ENCODE data around the gene CDK4. TPM values are rescaled to one million over a fixed set of nuclear protein-coding genes. Genes with fewer than 3 reads are reported as not detected.

CDK4 gene
- total and polyA plus RNA-seq, 10 donors: 34.3 to 77.8 (median 53.3) TPM

DNA sequence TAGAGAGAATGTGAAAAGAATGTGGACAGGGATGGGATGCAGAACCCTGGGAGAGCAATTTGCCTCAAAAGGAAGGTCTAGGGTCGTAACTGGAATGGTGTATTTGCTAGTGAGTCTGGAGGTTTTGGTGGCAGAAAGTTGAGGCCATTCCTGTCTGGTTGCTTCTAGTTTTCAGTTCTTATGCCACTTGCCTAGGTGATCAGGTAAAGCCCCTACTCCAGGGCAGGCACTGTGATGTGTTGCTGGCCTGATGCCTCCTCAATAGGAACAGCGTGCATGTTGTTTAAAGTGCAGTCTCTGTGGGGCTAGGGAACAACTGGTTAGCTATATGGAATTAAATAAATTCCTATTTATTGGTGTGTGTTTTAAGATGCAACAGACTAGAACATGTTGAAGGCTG, 51.8 kb downstream of the CDK4 start:
- intact Hi-C loops (cut with DNase I; ENCODE audit: low total_unique reads): no loop called here
- DNase-seq: no peak
- Histone ChIP-seq H3K9me3 (peaks cover 0 to 20% (median 17%) of the 10 kb centered on the region in 8 donors), H3K4me1 (peaks cover 0 to 27% (median 6%) of the 10 kb centered on the region in 6 donors), H3K27ac (no peak overlapping the region), H3K27me3 (replicated peaks in 1 of 7) (no peaks in the 10 kb centered on the region), H3K36me3 (peaks cover 0 to 99% (median 52%) of the 10 kb centered on the region in 6 donors), H3K4me3 (no peak overlapping the region)
- no peak for TF ChIP-seq POLR2AphosphoS5 (IDR thresholded peaks at IDR 0.05)
- TF ChIP-seq POLR2A (IDR thresholded peaks at IDR 0.05): no peak
- TF ChIP-seq, protein P1, sequence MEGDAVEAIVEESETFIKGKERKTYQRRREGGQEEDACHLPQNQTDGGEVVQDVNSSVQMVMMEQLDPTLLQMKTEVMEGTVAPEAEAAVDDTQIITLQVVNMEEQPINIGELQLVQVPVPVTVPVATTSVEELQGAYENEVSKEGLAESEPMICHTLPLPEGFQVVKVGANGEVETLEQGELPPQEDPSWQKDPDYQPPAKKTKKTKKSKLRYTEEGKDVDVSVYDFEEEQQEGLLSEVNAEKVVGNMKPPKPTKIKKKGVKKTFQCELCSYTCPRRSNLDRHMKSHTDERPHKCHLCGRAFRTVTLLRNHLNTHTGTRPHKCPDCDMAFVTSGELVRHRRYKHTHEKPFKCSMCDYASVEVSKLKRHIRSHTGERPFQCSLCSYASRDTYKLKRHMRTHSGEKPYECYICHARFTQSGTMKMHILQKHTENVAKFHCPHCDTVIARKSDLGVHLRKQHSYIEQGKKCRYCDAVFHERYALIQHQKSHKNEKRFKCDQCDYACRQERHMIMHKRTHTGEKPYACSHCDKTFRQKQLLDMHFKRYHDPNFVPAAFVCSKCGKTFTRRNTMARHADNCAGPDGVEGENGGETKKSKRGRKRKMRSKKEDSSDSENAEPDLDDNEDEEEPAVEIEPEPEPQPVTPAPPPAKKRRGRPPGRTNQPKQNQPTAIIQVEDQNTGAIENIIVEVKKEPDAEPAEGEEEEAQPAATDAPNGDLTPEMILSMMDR (IDR thresholded peaks at IDR 0.05 in 8 of 11, conservative IDR thresholded peaks at IDR 0.05 in 3 of 11): no peak
- WGBS, 5 donors: 94 to 100% (median 96%) methylated on average over 2 of the region's 2 CpGs

DNA sequence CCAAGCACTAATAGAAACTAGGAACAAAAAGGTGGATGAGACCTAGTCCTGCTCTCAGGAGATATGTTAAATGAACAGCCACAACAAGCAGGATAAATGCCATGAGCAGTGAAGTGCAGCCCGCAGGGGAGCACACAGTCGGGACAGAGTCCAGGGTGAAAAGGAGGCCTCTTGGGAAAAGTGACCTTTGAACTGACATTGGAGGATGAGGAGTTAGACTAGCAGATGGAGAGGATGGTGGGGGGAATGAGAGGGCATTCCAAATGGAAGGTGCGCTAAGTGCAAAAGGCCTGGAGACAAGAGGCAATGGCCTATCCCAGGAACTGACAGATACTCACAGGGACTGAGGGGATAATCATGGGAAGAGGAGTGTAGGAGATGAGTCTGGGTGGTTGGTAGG, 53.7 kb downstream of the CDK4 start:
- DNase-seq: no peak
- H3K27ac ChIP-seq: no peak overlapping the region
- peaks cover 0 to 85% (median 41%) of the 10 kb centered on the region in 6 donors for H3K36me3 ChIP-seq
- peaks cover 8 to 41% (median 16%) of the 10 kb centered on the region in 6 donors for H3K4me1 ChIP-seq
- H3K9me3 ChIP-seq: peaks cover 0 to 9% (median 6%) of the 10 kb centered on the region in 8 donors
- intact Hi-C loops (cut with DNase I; ENCODE audit: low total_unique reads): no loop called here
- no peak overlapping the region for H3K4me3 ChIP-seq
- 95 to 98% (median 96%) methylated on average over 3 of the region's 3 CpGs for WGBS, 5 donors
- TF ChIP-seq POLR2AphosphoS5 (IDR thresholded peaks at IDR 0.05) (no peak), POLR2A (IDR thresholded peaks at IDR 0.05) (no peak)
- TF ChIP-seq, protein P1 (IDR thresholded peaks at IDR 0.05 in 8 of 11, conservative IDR thresholded peaks at IDR 0.05 in 3 of 11): no peak
- no peaks in the 10 kb centered on the region for H3K27me3 ChIP-seq (replicated peaks in 1 of 7)

Small RNA genes lying within 50 kb of the gene (microRNA-seq; reads per million reads assigned to microRNA genes)
- 0 reads per million in 3 donors for gene MIR6759

Other genes with a start within 250 kb of the CDK4 start
- gene DDIT3, start 231.8 kb downstream of the CDK4 start, total RNA-seq: 10 to 100 TPM; 18.0 to 27.7 (median 21.6) TPM
- 10 to 100 TPM; 39.8 to 43.9 (median 43.4) TPM for gene DDIT3, start 231.8 kb downstream of the CDK4 start, polyA plus RNA-seq
- gene MBD6, start 229.5 kb downstream of the CDK4 start, total RNA-seq: 100 to 1,000 TPM in 4 of 7 donors, 10 to 100 TPM in 3; 52.9 to 171 (median 110) TPM
- 10 to 100 TPM; 14.8 to 65.0 (median 61.2) TPM for gene MBD6, start 229.5 kb downstream of the CDK4 start, polyA plus RNA-seq
- 100 to 1,000 TPM in 4 of 7 donors, 10 to 100 TPM in 3; 68.5 to 152 (median 101) TPM for gene DCTN2, start 205.1 kb downstream of the CDK4 start, total RNA-seq
- gene DCTN2, start 205.1 kb downstream of the CDK4 start, polyA plus RNA-seq: 10 to 100 TPM; 53.3 to 67.3 (median 66.8) TPM
- under 1 TPM in 6 of 7 donors, not detected in 1; 0.09 to 0.76 (median 0.32) TPM for gene KIF5A, start 202.3 kb downstream of the CDK4 start, total RNA-seq
- under 1 TPM; 0.07 to 0.13 (median 0.08) TPM for gene KIF5A, start 202.3 kb downstream of the CDK4 start, polyA plus RNA-seq
- 10 to 100 TPM; 15.0 to 20.9 (median 18.8) TPM for gene PIP4K2C, start 161.1 kb downstream of the CDK4 start, total RNA-seq
- 1 to 10 TPM; 5.7 to 7.5 (median 6.3) TPM for gene PIP4K2C, start 161.1 kb downstream of the CDK4 start, polyA plus RNA-seq
- gene DTX3, start 147.5 kb downstream of the CDK4 start, total RNA-seq: 10 to 100 TPM; 15.3 to 30.7 (median 21.0) TPM
- 10 to 100 TPM; 13.7 to 24.3 (median 22.2) TPM for gene DTX3, start 147.5 kb downstream of the CDK4 start, polyA plus RNA-seq
- 10 to 100 TPM in 6 of 7 donors, 1 to 10 TPM in 1; 9.3 to 19.5 (median 14.8) TPM for gene ARHGEF25, start 140.9 kb downstream of the CDK4 start, total RNA-seq
- gene ARHGEF25, start 140.9 kb downstream of the CDK4 start, polyA plus RNA-seq: 10 to 100 TPM; 13.7 to 26.6 (median 22.5) TPM
- gene B4GALNT1, start 119.1 kb downstream of the CDK4 start, total RNA-seq: 1 to 10 TPM in 3 of 7 donors, under 1 TPM in 4; 0.39 to 2.2 (median 0.79) TPM
- gene B4GALNT1, start 119.1 kb downstream of the CDK4 start, polyA plus RNA-seq: 1 to 10 TPM in 1 of 3 donors, under 1 TPM in 2; 0.83 to 1.5 (median 0.93) TPM
- 100 to 1,000 TPM; 227 to 323 (median 256) TPM for gene OS9, start 58.2 kb downstream of the CDK4 start, total RNA-seq
- gene OS9, start 58.2 kb downstream of the CDK4 start, polyA plus RNA-seq: 100 to 1,000 TPM in 2 of 3 donors, 10 to 100 TPM in 1; 94.9 to 161 (median 130) TPM
- 10 to 100 TPM; 13.4 to 21.8 (median 19.5) TPM for gene AGAP2, start 13.6 kb downstream of the CDK4 start, total RNA-seq
- gene AGAP2, start 13.6 kb downstream of the CDK4 start, polyA plus RNA-seq: 1 to 10 TPM; 5.5 to 9.9 (median 6.6) TPM
- gene TSPAN31, start 7.3 kb downstream of the CDK4 start, total RNA-seq: 10 to 100 TPM; 27.1 to 93.1 (median 33.4) TPM
- 10 to 100 TPM; 16.9 to 25.9 (median 25.3) TPM for gene TSPAN31, start 7.3 kb downstream of the CDK4 start, polyA plus RNA-seq
- gene MARCHF9, start 2.8 kb upstream of the CDK4 start, total RNA-seq: 10 to 100 TPM; 17.2 to 36.8 (median 23.0) TPM
- 10 to 100 TPM; 29.0 to 49.0 (median 33.0) TPM for gene MARCHF9, start 2.8 kb upstream of the CDK4 start, polyA plus RNA-seq
- 1 to 10 TPM in 2 of 7 donors, under 1 TPM in 5; 0.23 to 1.5 (median 0.47) TPM for gene CYP27B1, start 14.8 kb upstream of the CDK4 start, total RNA-seq
- gene CYP27B1, start 14.8 kb upstream of the CDK4 start, polyA plus RNA-seq: under 1 TPM; 0.20 to 0.48 (median 0.30) TPM
- 10 to 100 TPM in 3 of 7 donors, 1 to 10 TPM in 4; 4.9 to 22.0 (median 9.9) TPM for gene METTL1, start 19.8 kb upstream of the CDK4 start, total RNA-seq
- 10 to 100 TPM; 15.8 to 20.7 (median 16.3) TPM for gene METTL1, start 19.8 kb upstream of the CDK4 start, polyA plus RNA-seq
- 1 to 10 TPM; 3.0 to 9.5 (median 6.0) TPM for gene EEF1AKMT3, start 20.3 kb upstream of the CDK4 start, total RNA-seq
- gene EEF1AKMT3, start 20.3 kb upstream of the CDK4 start, polyA plus RNA-seq: 1 to 10 TPM; 1.2 to 1.6 (median 1.4) TPM
- 10 to 100 TPM; 13.2 to 29.8 (median 16.3) TPM for gene TSFM, start 30.5 kb upstream of the CDK4 start, total RNA-seq
- 10 to 100 TPM; 20.7 to 38.2 (median 32.5) TPM for gene TSFM, start 30.5 kb upstream of the CDK4 start, polyA plus RNA-seq
- gene AVIL, start 66.4 kb upstream of the CDK4 start, total RNA-seq: 10 to 100 TPM in 1 of 7 donors, 1 to 10 TPM in 6; 4.8 to 18.6 (median 7.3) TPM
- gene AVIL, start 66.4 kb upstream of the CDK4 start, polyA plus RNA-seq: 1 to 10 TPM; 2.0 to 3.2 (median 2.8) TPM
- gene CTDSP2, start 94.4 kb upstream of the CDK4 start, total RNA-seq: 100 to 1,000 TPM; 140 to 203 (median 181) TPM
- gene CTDSP2, start 94.4 kb upstream of the CDK4 start, polyA plus RNA-seq: 10 to 100 TPM; 22.2 to 43.5 (median 23.8) TPM
- gene ATP23, start 189.3 kb upstream of the CDK4 start, total RNA-seq: 1 to 10 TPM; 2.5 to 8.5 (median 4.9) TPM
- gene ATP23, start 189.3 kb upstream of the CDK4 start, polyA plus RNA-seq: 10 to 100 TPM in 1 of 3 donors, 1 to 10 TPM in 2; 3.5 to 11.8 (median 9.3) TPM

Measured in spleen (tissue), 11 donors.